ENCODE measurements around the gene DNMT1.

The DNMT1 gene

GRCh38 chr19:10144361-10144760 lies 50.4 kb downstream of the DNMT1 start:
- Histone ChIP-seq H3K27ac (ENCODE audit: low read length) (no peak overlapping the region), H3F3A (ENCODE audit: insufficient read depth, low read length) (no peaks in the 10 kb centered on the region), H3K27me3 (replicated peaks; ENCODE audit: insufficient read depth, low read length) (no peaks in the 10 kb centered on the region), H2AFZ (ENCODE audit: low read length) (no peak overlapping the region), H3K36me3 (replicated peaks; ENCODE audit: insufficient read depth, low read length) (peaks cover 43% of the 10 kb centered on the region), H3K4me1 (ENCODE audit: low read length) (no peaks in the 10 kb centered on the region), H3K79me2 (ENCODE audit: low read length) (peaks cover 46% of the 10 kb centered on the region), H3K9me2 (replicated peaks; ENCODE audit: insufficient read depth, low read length) (no peaks in the 10 kb centered on the region), H3K4me2 (ENCODE audit: low read depth, low read length) (no peak overlapping the region), H3K9me3 (replicated peaks; ENCODE audit: insufficient read depth, low read length) (no peaks in the 10 kb centered on the region), H3K9ac (ENCODE audit: low read length) (no peak overlapping the region), H4K20me1 (ENCODE audit: insufficient read depth, low read length) (no peaks in the 10 kb centered on the region), H3K4me3 (ENCODE audit: low read length) (no peak overlapping the region)
- TF ChIP-seq EZH2 (optimal IDR thresholded peaks at IDR 0.05; ENCODE audit: low read depth, low read length) (no peak), EZH2phosphoT487 (IDR thresholded peaks at IDR 0.05; ENCODE audit: low read length) (no peak), CTCF (IDR thresholded peaks at IDR 0.05; ENCODE audit: low read length) (no peak)
- DNase-seq = no peak

GRCh38 chr19:10143681-10144080 lies 51.1 kb downstream of the DNMT1 start:
- no peak overlapping the region for H2AFZ ChIP-seq (ENCODE audit: low read length)
- no peaks in the 10 kb centered on the region for H3K27me3 ChIP-seq (replicated peaks; ENCODE audit: insufficient read depth, low read length)
- no peaks in the 10 kb centered on the region for H3K9me2 ChIP-seq (replicated peaks; ENCODE audit: insufficient read depth, low read length)
- H3K4me2 ChIP-seq (ENCODE audit: low read depth, low read length) = no peak overlapping the region
- H3F3A ChIP-seq (ENCODE audit: insufficient read depth, low read length) = no peaks in the 10 kb centered on the region
- H4K20me1 ChIP-seq (ENCODE audit: insufficient read depth, low read length) = no peaks in the 10 kb centered on the region
- TF ChIP-seq CTCF (IDR thresholded peaks at IDR 0.05; ENCODE audit: low read length) (no peak), EZH2phosphoT487 (IDR thresholded peaks at IDR 0.05; ENCODE audit: low read length) (no peak), EZH2 (optimal IDR thresholded peaks at IDR 0.05; ENCODE audit: low read depth, low read length) (no peak)
- H3K9me3 ChIP-seq (replicated peaks; ENCODE audit: insufficient read depth, low read length) = no peaks in the 10 kb centered on the region
- DNase-seq = no peak
- H3K79me2 ChIP-seq (ENCODE audit: low read length) = peaks cover 43% of the 10 kb centered on the region
- peaks cover 41% of the 10 kb centered on the region for H3K36me3 ChIP-seq (replicated peaks; ENCODE audit: insufficient read depth, low read length)
- no peak overlapping the region for H3K4me3 ChIP-seq (ENCODE audit: low read length)
- H3K9ac ChIP-seq (ENCODE audit: low read length) = no peak overlapping the region
- no peak overlapping the region for H3K27ac ChIP-seq (ENCODE audit: low read length)
- H3K4me1 ChIP-seq (ENCODE audit: low read length) = no peaks in the 10 kb centered on the region

GRCh38 chr19:10142701-10143375 lies 51.9 kb downstream of the DNMT1 start:
- no peaks in the 10 kb centered on the region for H4K20me1 ChIP-seq (ENCODE audit: insufficient read depth, low read length)
- no peaks in the 10 kb centered on the region for H3K27me3 ChIP-seq (replicated peaks; ENCODE audit: insufficient read depth, low read length)
- no peak overlapping the region for H3K9ac ChIP-seq (ENCODE audit: low read length)
- H3K27ac ChIP-seq (ENCODE audit: low read length) = no peak overlapping the region
- no peak for DNase-seq
- TF ChIP-seq EZH2 (optimal IDR thresholded peaks at IDR 0.05; ENCODE audit: low read depth, low read length) (no peak), CTCF (IDR thresholded peaks at IDR 0.05; ENCODE audit: low read length) (no peak)
- H3K9me2 ChIP-seq (replicated peaks; ENCODE audit: insufficient read depth, low read length) = no peaks in the 10 kb centered on the region
- H3K36me3 ChIP-seq (replicated peaks; ENCODE audit: insufficient read depth, low read length) = peaks cover 36% of the 10 kb centered on the region
- no peak overlapping the region for H2AFZ ChIP-seq (ENCODE audit: low read length)
- H3F3A ChIP-seq (ENCODE audit: insufficient read depth, low read length) = no peaks in the 10 kb centered on the region
- H3K79me2 ChIP-seq (ENCODE audit: low read length) = peaks cover 43% of the 10 kb centered on the region
- no peaks in the 10 kb centered on the region for H3K4me1 ChIP-seq (ENCODE audit: low read length)
- no peaks in the 10 kb centered on the region for H3K9me3 ChIP-seq (replicated peaks; ENCODE audit: insufficient read depth, low read length)
- H3K4me2 ChIP-seq (ENCODE audit: low read depth, low read length) = no peak overlapping the region
- no peak overlapping the region for H3K4me3 ChIP-seq (ENCODE audit: low read length)

All from MM.1S (cell line).